ENCODE measurements around the gene CAMK2D. TPM values are rescaled to one million over a fixed set of nuclear protein-coding genes. Genes with fewer than 3 reads are reported as not detected.

CAMK2D gene
- total RNA-seq, 1 donor: 378 TPM

DNA sequence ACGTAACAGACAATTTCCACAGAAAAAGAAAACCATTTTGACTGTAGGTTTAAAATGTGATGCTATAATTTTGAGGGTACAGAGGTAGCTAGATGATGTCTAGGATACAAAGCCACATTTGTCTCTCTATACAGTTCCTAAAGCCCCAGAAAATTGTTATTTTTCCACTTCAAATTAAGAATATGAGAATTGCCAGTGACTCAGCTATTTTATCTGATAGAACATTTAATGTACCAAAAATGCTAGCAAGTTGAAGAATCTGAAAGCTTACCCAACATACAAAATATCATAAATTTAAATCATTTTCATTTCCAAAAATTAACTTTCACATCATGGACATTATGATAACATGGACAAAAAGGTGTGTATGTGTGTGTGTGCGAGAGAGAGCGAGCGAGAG lies 148.0 kb downstream of the CAMK2D start:
- no peak for DNase-seq (ENCODE audit: low read depth)
- TF ChIP-seq, protein P1, sequence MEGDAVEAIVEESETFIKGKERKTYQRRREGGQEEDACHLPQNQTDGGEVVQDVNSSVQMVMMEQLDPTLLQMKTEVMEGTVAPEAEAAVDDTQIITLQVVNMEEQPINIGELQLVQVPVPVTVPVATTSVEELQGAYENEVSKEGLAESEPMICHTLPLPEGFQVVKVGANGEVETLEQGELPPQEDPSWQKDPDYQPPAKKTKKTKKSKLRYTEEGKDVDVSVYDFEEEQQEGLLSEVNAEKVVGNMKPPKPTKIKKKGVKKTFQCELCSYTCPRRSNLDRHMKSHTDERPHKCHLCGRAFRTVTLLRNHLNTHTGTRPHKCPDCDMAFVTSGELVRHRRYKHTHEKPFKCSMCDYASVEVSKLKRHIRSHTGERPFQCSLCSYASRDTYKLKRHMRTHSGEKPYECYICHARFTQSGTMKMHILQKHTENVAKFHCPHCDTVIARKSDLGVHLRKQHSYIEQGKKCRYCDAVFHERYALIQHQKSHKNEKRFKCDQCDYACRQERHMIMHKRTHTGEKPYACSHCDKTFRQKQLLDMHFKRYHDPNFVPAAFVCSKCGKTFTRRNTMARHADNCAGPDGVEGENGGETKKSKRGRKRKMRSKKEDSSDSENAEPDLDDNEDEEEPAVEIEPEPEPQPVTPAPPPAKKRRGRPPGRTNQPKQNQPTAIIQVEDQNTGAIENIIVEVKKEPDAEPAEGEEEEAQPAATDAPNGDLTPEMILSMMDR (IDR thresholded peaks at IDR 0.05; ENCODE audit: insufficient read depth, low read length): no peak
- H3K4me3 ChIP-seq (ENCODE audit: low read depth, low read length): no peak overlapping the region

DNA sequence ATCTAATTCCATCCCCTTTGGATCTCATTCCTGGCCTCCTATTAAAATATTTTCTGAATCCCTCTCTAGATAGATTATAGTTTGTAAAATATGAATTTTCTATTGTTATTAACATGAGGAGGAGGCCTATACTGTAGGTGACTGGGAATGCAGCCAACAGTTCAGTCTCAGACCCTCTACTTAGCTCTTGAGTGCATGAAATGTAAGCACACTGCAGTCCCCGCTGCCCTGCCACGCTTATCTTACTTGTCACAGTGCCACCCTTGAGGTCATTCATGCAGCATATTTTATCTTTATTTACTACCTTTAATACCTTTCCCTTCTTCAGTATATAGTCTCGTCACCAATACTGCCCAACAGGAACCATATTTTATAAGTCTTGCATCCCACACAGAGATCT lies 151.0 kb downstream of the CAMK2D start:
- TF ChIP-seq, protein P1 (IDR thresholded peaks at IDR 0.05; ENCODE audit: insufficient read depth, low read length): no peak
- no peak overlapping the region for H3K4me3 ChIP-seq (ENCODE audit: low read depth, low read length)
- no peak for DNase-seq (ENCODE audit: low read depth)

DNA sequence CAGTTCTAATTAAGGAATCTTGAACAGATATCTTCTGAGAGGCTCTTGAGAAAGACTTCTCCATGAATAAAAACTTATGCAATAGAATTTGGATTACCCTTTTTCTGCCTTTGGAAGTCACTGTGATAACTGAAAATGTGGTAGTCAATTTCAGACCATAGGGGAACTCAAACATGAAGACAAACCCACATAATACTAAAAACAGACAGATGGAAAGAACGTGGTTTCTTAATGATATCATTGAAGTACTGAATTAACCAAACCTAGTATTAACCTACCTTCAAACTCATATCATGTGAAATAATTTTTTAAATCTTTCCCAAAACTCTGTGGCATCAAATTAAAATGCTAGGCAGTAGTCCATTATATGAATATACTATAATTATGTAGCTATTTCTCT lies 153.5 kb downstream of the CAMK2D start:
- TF ChIP-seq, protein P1 (IDR thresholded peaks at IDR 0.05; ENCODE audit: insufficient read depth, low read length): no peak
- H3K4me3 ChIP-seq (ENCODE audit: low read depth, low read length): no peak overlapping the region
- DNase-seq (ENCODE audit: low read depth): no peak

DNA sequence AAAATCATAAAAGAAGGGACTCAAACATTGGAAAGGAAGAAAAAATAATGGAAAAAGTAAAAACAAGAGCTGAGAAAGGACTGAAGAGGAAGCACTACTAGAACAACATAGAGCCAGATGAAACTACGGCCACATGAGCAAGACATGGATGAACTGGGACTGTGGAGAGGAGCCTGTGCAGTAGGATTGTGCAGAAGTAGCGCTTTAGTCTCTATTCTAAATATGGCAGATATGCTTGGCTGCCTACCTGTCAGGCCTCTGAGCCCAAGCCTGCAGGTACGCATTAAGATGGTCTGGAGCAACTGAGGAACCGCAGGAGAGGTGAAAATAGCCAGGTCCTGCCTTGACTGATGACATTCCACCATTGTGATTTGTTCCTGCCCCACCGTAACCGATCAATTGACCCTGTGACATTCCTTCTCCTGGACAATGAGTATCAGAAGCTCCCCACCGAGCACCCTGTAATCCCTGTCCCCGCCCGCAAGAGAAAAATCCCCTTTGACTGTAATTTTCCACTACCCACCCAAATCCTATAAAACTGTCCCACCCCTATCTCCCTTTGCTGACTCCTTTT lies 154.3 kb downstream of the CAMK2D start:
- no peak for DNase-seq (ENCODE audit: low read depth)
- TF ChIP-seq, protein P1 (IDR thresholded peaks at IDR 0.05; ENCODE audit: insufficient read depth, low read length): no peak
- H3K4me3 ChIP-seq (ENCODE audit: low read depth, low read length): no peak overlapping the region

DNA sequence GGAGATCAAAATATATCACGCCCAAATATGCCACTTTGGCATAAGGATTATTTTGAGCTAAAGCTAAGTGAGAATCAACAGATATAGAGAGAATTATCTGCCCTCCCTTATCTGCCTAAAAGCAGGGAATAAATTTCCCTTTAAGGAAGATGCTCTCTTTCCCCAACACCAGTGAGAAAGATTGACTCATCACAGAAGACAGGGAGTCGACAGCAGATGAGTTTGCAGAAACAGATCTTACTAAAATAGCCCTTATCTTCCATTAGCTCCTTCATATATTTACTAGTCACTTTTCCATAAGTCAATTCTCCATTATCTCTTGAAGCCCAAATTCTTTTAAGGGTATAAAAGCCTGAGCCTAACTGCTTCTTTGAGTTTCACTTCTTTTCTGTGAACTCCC lies 156.6 kb downstream of the CAMK2D start:
- DNase-seq (ENCODE audit: low read depth): no peak
- no peak overlapping the region for H3K4me3 ChIP-seq (ENCODE audit: low read depth, low read length)
- TF ChIP-seq, protein P1 (IDR thresholded peaks at IDR 0.05; ENCODE audit: insufficient read depth, low read length): no peak

DNA sequence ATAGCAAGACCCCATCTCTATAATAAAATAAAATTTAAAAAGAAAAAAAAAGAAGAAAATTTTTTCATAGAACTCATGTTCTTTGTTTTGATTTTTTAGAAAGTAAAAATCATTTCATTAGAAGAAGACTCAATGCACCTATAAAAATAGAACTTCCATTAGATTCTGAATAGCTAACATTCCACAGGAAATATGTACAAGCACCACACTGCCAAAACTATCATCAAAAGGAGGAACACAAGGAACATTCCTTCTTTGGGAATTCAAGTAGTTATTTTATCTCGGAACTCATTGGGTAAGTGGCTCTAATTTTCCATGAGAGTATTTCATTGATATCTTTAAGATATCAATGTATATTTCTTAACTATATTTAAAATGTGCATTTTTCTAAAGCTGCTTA lies 157.6 kb downstream of the CAMK2D start:
- TF ChIP-seq, protein P1 (IDR thresholded peaks at IDR 0.05; ENCODE audit: insufficient read depth, low read length): no peak
- H3K4me3 ChIP-seq (ENCODE audit: low read depth, low read length): no peak overlapping the region
- peak; percentile 67 for DNase-seq (ENCODE audit: low read depth)

DNA sequence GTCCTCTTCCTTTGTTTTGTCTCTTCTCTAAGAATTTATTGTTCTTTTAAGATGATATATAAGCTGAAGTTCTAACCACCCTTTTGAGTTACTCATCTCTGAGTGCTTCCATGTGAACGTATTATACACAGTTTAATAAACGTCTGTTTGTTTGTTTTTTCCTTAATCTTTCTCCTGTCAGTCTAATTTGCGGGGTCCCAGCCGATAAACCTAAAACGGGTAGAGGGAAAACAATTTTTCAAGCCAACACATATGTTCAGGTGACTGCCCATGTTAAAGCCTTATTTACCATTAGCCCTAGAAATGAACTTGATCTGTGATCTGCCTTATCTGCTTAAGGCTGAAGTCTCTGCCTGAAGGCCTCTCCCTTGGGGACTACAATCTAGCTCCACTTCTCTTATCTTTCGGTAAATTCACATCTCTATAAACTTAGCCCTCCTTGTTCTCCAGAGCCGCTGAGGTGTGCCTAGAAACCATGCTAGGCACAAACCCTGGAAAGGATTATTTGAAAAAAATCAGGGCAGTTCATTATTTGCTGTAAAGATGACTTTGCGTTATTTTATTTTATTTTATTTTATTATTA lies 158.8 kb downstream of the CAMK2D start:
- no peak overlapping the region for H3K4me3 ChIP-seq (ENCODE audit: low read depth, low read length)
- DNase-seq (ENCODE audit: low read depth): no peak
- TF ChIP-seq, protein P1 (IDR thresholded peaks at IDR 0.05; ENCODE audit: insufficient read depth, low read length): no peak

All from fibroblast of the aortic adventitia (primary cell).